ENCODE results near the gene NKIRAS1.

DNA sequence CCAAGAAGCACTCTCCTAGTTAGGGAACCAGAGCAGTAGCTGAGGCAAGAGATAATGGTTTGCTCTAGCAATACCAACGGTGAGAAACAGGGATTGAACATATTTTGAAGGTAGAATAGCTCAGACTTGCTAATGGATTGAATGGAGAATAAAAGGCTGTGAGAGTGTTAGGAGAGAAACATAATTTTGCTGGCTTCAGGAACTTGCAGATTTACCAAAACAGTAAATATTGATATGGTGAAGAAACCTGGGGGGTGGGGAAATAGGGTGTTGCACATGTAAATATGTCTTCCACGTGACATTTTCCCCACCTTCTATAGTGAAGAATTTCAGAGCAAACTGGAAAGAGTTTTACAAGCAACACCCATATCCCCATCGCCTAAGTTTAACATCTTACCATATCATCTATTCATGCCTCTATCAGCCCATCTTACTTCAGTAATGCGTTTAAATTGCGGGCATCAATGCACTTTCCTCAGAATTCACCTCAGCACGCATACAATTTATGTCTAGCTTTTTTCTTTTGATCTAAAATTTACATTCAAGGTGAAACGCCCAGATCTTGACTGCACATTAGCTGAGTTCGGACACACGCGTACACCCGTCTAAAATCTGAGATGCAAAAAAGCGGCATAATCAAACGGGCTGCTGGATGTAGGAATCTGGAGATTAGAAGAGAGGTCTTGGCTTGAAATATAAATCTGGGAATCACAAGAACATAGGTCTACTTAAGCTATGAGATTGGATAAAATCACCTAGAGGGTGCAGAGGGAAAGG lies 27.4 kb upstream of the NKIRAS1 start:
- TF ChIP-seq, protein P1, sequence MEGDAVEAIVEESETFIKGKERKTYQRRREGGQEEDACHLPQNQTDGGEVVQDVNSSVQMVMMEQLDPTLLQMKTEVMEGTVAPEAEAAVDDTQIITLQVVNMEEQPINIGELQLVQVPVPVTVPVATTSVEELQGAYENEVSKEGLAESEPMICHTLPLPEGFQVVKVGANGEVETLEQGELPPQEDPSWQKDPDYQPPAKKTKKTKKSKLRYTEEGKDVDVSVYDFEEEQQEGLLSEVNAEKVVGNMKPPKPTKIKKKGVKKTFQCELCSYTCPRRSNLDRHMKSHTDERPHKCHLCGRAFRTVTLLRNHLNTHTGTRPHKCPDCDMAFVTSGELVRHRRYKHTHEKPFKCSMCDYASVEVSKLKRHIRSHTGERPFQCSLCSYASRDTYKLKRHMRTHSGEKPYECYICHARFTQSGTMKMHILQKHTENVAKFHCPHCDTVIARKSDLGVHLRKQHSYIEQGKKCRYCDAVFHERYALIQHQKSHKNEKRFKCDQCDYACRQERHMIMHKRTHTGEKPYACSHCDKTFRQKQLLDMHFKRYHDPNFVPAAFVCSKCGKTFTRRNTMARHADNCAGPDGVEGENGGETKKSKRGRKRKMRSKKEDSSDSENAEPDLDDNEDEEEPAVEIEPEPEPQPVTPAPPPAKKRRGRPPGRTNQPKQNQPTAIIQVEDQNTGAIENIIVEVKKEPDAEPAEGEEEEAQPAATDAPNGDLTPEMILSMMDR (IDR thresholded peaks at IDR 0.05; ENCODE audit: insufficient read depth, low read length): no peak
- no peak for TF ChIP-seq POLR2AphosphoS5 (IDR thresholded peaks at IDR 0.05; ENCODE audit: low read depth)
